ENCODE data around the gene BEND5.

Gene BEND5

DNA sequence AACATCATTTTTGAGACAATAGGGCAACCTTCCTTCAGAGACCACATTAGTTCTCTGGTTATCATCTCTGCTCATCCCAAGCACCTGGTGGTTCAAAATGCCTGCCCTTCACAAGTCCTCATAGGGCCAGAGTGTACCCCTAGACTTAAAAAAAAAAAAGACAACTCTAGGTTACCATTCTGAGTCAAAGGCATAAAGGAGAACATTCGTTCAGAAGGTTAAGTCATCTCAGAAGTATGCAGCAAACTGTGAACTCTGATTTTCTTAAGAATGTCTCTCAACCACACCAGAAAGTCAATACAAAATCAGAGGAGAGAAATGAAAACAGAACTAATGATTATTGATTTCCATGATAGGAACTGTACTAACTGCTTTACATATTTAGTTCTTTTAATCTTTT, 9.2 kb upstream of the BEND5 start:
- TF ChIP-seq, protein P1, sequence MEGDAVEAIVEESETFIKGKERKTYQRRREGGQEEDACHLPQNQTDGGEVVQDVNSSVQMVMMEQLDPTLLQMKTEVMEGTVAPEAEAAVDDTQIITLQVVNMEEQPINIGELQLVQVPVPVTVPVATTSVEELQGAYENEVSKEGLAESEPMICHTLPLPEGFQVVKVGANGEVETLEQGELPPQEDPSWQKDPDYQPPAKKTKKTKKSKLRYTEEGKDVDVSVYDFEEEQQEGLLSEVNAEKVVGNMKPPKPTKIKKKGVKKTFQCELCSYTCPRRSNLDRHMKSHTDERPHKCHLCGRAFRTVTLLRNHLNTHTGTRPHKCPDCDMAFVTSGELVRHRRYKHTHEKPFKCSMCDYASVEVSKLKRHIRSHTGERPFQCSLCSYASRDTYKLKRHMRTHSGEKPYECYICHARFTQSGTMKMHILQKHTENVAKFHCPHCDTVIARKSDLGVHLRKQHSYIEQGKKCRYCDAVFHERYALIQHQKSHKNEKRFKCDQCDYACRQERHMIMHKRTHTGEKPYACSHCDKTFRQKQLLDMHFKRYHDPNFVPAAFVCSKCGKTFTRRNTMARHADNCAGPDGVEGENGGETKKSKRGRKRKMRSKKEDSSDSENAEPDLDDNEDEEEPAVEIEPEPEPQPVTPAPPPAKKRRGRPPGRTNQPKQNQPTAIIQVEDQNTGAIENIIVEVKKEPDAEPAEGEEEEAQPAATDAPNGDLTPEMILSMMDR (IDR thresholded peaks at IDR 0.05; ENCODE audit: insufficient read depth, missing control alignments) = no peak
- DNase-seq (ENCODE audit: insufficient read length, low spot score) (no peak), FAIRE-seq (no peak)

- FAIRE-seq (no peak), DNase-seq (ENCODE audit: insufficient read length, low spot score) (no peak)
- TF ChIP-seq, protein P1 (IDR thresholded peaks at IDR 0.05; ENCODE audit: insufficient read depth, missing control alignments) = no peak
These were observed 7.6 kb upstream of the BEND5 start for GRCh38 chr1:48784301-48784700.

DNA sequence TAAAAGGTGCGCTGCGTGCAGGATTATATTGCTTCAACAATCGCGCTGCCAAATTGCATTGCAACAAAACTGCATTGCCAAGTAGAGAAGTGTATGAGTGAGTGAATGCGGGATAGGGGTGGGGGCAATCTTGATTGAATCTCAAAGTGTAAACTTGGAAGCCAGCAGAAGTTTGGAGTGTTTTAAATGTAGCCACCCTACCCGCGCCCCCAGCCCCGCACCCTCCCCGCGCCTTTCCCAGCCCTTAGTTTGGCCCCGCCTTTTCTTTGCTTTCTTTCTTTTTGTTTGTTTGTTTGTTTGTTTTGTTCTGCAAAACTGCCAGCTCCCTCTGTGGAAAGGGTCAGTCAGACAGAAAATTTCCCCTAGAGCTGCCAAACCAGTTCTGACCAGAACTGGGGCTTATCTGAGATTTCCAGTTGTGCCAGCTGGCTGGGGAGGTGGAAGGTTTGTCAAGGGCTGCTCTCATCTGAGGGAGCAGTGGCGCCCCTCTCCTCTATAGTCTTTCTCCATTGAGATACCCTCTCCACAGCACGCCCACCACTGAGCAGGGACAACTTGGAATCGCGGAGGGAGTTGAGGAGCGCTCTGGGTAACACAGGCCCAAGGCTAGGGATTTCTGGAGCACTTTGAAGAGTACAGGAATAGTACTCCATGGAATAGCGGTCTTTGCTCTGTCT, 666 bp upstream of the BEND5 start:
- no peak for DNase-seq (ENCODE audit: insufficient read length, low spot score)
- TF ChIP-seq, protein P1 (IDR thresholded peaks at IDR 0.05; ENCODE audit: insufficient read depth, missing control alignments) = no peak
- FAIRE-seq = no peak

DNA sequence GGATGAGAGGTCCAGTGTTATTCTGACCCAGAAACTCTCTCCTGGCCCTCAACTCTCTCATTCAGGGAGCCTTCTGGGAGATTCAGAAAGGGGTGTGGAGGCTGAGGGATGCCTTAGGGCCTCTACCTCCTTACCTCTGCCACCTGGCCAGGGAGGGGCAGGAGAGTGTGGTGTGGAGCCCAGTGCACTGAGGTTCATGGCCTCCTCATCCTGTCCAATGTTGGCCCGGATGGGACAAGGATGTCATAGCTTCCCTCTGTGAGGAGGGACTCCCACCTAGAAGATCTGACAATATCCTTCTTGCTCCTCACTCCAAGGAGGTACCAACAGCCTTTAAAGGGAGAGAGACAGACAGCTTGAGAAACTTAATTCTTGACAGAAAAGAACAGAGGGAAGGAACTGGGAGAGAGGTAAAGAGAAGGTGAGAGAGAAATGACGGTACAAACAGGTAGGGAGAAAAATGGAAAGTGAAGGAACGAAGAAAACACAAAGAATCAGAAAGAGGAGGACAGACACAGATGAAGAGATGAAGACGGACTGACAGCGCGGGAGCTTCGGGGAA, 779 bp downstream of the BEND5 start:
- TF ChIP-seq, protein P1 (IDR thresholded peaks at IDR 0.05; ENCODE audit: insufficient read depth, missing control alignments) = no peak
- no peak for FAIRE-seq
- DNase-seq (ENCODE audit: insufficient read length, low spot score) = no peak

GRCh38 chr1:48773133-48773532, 3.6 kb downstream of the BEND5 start:
- TF ChIP-seq, protein P1 (IDR thresholded peaks at IDR 0.05; ENCODE audit: insufficient read depth, missing control alignments) = no peak

DNA sequence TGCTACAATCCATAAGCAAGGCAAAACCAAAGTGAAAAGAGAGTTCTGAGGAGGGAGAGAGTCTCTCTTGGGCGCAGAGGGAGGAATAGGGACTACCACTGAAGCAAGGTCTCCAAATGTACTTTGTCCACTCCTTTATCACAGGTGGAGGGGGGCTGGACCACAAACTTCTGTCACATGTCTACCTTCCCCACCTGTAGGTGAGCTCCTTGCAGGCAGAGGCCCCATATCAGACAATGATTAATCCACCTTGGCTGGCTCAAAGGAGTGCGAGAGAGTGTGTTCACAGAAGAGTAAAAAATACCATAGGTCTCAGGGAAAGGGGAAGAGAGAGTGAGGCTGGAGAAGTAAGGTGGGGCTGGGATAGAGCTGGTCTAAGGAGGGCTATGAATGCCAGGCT, 4.5 kb downstream of the BEND5 start:
- TF ChIP-seq, protein P1 (IDR thresholded peaks at IDR 0.05; ENCODE audit: insufficient read depth, missing control alignments) = no peak
- DNase-seq (ENCODE audit: insufficient read length, low spot score) (no peak), FAIRE-seq (no peak)

More at GRCh38 chr1:48773133-48773532, 3.6 kb downstream of the BEND5 start:
- DNase-seq (ENCODE audit: insufficient read length, low spot score) = no peak
- FAIRE-seq = no peak

- TF ChIP-seq, protein P1 (IDR thresholded peaks at IDR 0.05; ENCODE audit: insufficient read depth, missing control alignments) = no peak
- DNase-seq (ENCODE audit: insufficient read length, low spot score) (no peak), FAIRE-seq (no peak)
These were observed 5.1 kb downstream of the BEND5 start for GRCh38 chr1:48771561-48771960.

All from D721Med (cell line).